IPS DF 4.7 (cell line): ENCODE measurements around the gene TNNT3.
"Not testable (repeated sequence)": the region's sequence is repeated elsewhere in the genome, so short reads cannot be mapped to it uniquely, and the experiment has no call there.

Experiments used
- DNase-seq: peaks from one replicate; pipeline ENCODE4 v3.0.0-alpha.2; 2013; ENCODE audit warnings: low spot score; ENCODE audit errors: extremely low read depth

The TNNT3 gene

DNA sequence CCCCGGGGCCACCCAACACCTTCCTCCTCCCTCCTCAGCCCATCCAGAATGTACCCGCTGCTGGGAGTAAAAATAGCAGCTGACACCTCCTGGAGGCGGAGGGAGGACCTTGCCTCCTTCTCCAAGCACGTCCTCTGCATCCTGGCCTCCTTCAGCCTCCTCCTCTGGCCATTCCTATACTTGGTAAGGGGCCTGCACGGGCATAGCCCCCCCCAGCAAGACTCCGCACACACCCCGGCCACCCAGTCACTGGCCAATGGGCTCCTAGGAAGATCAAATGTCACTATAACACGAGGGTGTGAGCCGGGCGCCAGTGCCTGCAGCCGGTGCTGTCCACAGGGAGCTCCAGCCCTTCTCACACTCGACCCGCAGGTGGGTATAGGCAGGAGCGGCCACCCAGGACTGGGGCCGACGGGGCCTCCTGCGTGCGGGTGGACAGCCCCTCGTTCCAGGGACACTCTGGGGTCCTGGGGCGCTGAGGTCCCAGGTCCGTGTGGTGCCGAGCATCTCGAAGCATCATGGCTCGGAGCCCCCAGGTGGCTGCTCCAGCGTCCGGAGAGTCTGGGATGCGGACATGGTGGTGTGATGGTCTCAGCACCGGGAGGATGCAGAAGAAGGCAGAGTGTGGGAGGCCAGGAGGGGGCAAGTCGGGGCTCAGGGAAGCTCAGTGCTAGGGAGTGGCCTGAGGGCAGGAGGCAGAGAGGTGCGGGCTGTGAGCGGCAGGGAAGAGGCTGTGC, at the start of gene TNNT3:
TSS of gene TNNT3 (plus strand) at position 313 of the 737 bp plus-strand sequence. CDS start 3,172 bp downstream, outside the sequence.
- no peak for DNase-seq

DNA sequence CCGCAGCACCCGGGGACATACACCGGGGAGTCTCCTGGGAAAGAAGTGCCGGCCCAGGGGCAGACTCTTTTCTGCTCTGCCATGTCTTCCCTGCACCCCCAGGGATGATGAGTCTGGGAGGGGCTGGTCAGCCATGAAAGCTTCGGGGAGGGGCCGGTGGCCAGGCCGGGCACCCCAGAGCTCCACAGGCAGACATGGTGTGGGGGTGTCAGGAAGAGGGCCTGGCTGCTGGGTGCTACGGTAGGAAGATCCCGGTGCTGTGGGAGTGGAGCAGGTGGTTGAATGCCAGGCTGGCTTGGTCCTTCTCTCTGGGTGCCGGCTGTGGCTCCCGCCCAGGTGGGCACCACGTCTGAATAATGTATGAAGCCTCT, 49.2 kb upstream of the TNNT3 start:
- DNase-seq, result no peak

DNA sequence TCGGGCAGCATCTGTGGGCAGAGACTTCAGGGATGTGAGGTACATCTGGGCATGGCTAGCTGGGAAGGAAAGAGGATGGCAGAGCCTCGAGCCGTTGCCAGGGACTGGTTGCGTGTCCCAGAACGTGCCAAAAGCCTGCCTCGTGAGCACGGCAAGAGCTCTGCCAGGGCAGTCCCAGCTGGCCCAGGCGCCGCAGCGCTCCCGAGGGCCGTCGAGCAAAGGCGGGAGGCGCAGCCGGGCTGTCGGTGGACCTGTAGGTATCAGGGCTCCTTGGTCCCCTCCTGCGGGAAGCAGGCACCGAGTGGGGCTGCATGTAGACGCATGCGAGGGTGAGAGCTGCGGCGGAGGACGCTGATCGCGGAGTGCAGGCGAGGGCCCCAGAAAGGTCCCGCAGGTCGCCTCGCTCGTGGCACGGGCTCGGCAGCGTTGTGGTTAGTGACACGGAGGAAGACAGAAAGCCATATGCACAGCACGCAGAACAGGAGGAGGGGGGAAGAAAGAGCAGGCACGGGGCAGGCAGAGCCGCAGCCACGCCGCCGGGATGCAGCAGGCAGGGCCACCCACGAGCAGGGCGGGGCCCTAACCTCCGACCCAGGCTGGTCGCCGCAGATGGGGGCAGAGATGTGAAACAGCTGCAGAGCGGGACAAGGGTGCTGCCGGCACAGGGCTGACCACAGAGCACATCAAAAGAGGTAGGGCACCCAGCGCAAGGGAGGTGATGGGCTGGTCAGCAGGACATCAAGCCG, 48.6 kb upstream of the TNNT3 start:
- DNase-seq, result no peak

DNA sequence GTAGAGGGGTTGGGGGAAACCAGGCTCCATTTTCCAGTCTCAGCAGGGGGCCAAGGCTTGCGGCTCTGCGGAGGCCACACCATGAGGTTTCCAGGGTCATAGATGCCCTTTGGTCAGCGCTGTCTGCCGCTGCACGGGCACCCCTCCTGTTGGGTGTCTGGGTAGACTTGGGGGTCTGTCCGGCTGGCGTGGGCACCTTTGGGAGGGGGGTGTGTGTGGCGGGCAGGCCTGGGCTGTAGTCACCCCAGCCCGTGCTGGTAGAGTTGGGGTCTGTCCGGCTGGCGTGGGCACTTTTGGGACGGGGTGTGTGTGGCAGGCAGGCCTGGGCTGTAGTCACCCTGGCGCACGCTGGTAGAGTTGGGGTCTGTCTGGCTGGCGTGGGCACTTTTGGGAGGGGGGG, 48.0 kb upstream of the TNNT3 start:
- no peak for DNase-seq

DNA sequence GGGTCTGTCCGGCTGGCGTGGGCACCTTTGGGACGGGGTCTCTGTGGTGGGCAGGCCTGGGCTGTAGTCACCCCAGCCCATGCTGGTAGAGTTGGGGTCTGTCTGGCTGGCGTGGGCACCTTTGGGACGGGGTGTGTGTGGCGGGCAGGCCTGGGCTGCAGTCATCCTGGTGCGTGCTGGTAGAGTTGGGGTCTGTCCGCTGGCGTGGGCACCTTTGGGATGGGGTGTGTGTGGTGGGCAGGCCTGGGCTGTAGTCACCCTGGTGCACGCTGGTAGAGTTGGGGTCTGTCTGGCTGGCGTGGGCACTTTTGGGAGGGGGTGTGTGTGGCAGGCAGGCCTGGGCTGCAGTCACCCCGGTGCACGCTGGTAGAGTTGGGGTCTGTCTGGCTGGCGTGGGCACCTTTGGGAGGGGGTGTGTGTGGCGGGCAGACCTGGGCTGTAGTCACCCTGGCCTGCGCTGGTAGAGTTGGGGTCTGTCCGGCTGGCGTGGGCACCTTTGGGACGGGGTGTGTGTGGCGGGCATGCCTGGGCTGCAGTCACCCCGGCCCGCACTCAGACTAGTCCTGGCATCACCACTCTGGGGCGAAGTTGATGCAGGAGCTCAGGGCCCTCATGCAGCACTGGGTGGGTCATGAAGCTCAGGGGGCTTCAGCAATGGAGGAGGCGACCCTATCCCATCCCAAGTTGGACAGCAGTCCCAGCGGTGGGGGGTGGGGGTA, 47.1 kb upstream of the TNNT3 start:
- DNase-seq, result no peak

DNA sequence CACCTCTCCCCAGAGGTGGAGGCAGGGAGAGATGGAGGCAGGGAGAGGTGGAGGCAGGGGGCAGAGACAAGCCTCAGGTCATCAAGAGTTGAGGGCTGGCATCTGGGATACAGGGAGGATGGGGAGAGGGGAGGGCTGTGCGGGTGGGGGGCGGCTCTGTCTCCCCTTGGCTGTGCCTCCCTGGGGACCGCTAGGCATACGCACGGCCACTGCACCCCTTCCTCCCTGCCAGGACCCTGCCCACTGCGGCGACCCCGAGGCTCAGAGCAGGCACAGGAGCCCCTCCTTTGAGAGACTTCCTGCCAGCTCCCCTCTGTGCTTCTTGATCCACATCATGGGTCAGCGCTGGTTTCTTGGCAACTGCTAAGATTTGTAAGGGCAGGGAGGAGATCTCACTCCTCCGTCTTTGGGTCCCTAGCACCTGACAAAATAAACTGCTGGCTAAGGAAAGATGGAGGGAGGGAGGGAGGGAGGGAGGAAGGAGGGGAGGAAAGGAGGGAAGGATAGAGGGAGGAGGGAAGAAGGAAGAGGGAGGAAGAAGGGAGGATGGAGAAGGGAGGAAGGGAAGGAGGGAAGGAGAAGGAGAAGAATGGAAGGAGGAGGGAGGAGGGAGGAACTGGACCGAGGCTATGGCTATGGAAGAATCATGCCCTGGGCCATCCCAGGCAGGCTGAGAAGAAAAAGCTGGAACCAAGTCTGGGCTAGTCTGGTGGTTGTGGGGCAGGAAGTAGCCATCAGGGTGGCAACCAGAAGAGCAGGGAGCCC, 46.3 kb upstream of the TNNT3 start:
- DNase-seq, result no peak

DNA sequence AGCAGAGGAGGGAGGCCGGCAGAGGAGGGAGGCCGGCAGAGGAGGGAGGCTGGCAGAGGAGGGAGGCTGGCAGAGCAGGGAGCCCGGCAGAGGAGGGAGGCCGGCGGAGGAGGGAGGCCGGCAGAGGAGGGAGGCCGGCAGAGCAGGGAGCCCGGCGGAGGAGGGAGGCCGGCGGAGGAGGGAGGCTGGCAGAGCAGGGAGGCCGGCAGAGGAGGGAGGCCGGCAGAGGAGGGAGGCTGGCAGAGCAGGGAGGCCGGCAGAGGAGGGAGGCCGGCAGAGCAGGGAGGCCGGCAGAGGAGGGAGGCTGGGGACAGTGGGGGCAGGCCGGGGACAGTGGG, 45.7 kb upstream of the TNNT3 start:
- not testable (repeated sequence) for DNase-seq

DNA sequence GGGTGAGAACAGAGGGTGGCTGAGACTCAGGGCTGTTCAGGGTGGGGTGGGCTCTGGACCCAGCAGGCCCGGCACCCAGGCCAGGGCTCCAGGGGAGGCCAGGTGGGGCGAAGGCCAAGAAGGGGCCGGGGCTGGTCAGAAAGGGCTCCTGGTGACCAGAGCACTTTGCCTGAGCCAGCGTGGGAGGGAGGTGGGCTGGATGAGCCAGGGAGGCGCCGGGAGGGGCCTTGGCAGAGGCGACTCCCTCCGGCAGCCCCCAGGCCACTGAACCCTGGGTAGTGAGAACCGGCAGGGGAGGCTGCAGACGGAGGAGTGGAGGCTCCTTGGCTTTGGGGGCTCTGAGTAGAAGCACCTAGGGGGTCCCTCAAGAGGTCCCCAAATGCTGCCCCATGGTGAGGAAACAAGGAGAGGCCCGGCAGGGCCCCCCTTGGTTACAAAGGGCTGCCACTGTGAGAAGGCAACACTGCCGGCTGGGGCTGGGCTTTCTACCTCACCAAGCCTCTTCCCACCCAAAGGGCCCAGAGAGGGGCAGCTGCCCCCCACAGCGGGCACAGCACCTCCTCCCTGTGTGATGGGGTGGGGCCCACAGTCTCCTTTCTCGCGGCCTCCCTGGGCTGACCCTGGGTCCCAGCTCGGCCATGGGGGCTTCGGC, 44.9 kb upstream of the TNNT3 start:
- DNase-seq, result not testable (repeated sequence)

DNA sequence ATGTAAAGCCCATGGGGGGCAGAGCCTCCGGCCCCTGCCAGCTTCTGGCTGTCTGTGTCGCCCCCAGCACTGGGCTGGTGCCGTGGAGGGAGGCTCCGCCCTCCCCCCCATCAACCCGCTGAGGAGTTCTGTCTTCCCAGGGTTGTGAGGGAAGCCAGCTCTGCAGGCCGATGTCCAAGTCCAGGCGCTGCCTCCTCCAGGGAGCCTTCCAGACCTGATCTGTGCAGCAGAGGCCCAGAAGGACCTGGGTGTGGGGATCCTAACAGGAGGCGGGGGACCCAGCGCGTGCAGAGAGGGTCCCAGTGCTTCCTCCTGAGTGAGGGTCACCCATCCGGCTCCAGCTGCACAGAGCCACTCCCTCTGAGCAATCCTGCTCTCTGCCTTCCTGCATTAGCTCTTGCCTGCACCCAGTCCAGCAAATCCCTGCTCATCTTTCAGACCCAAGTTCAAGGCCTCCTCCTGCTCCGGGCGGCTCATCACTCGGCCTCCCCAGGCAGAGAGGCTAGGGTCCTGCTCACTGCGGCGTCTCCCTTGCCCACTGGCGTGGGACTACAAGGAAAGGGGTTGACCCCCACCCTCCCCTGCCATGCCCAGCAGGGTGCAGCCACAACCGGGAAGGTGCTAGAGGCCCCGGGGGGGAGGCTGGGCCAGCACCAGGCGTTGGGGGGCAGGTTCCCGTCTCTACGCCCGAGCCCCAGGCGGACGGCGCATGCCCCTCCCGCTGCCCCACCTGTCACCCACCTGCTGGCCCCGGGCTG, 44.2 kb upstream of the TNNT3 start:
- DNase-seq, result no peak

DNA sequence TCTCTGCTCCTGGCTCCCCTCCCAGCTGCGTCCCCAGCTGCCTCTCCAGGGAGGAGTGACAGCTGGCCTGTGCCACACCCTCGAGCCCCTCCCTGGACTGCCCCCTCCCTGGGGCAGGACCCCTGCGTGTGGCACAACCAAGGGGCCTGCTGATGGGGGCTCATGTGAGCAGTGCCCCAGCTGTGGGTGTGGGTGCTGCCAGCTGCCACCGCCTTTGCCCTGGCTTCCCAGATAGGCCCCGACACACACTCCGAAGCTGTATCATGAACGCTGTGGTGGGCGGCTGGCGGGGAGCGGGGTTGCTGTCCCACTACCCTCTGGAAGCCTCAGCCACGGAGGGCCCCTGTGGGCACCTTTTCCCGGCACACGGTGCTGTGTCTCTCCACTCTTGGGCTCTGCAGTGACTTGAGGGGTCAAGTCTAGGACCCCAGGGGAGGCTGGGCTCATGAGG, 43.6 kb upstream of the TNNT3 start:
- DNase-seq, result not testable (repeated sequence)

DNA sequence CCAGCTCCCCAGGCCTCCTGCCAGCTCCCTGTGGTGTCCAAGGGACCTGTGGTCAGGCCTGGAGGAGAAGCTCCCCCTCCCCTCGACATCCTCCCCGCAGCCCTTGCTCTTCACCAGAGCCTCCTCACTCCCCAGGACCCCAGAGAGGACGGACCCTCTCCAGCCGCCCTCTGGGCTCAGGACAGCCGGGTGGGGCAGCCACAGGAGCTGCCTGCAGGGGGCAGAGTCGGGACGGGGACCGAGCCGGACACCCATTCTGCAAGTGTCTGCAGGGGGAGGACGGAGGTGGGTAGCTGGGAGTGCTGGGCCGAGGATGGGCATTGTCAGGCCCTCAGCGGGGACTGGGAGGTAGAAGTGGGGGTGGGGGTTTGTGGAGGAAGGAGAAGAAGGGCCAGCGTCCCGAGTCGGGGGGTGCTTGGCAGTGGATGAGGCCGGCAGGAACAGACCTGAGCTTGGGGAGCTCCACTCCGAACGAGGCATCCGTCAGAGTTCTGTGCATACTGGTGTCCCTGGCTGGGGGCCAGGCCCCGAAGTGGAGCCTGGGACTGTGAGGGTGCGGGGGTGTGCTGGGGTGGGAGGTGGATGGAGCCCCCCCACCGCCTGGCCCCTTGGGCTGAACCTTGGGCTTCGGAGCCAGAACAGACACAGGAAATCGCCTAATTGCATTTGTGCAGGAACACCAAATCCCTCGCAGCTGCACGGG, 43.0 kb upstream of the TNNT3 start:
- no peak for DNase-seq

DNA sequence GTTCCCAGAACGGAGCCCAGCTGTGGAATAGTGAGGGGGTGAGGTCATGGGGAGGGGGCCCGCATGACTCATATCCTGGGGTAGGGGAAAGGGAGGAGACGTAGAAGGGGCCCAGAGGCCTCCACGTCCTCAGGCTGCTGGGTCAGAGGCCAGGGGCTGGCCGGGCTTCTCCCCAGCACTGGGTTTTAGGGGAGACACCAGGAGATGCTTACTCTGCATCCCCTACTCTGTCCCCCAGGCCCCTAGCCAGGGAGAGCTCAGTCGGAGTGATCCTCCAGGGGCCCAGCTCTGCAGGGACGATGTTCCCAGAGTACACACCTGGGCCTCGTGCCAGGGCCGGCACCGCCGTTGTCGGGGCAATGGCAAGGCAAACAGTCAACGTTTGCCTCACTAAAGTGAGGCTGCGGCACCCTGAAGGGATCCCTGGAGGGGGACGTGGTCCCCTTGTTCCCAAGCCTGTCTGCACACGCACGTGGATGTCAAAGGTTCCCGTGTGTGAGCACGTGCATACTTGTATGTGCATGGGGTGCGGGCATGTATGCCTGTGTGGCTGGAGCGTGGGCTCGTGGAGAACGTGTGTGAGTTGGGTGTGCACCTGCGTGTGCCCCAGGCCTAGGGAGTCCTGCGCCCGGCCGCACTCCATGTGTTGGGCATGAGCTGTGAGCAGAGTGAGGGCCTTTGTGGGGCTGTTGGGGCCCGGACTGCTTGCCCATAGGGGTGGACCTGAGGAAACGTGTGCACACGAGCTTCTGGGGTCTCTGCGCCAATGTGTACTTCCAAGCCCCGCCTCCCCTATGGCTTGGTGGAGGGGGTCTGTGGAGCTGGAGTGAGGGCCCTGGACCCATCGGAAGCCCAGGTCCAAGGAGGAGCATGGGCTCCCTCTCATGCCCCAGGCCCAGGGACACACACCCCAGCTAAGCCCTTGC, 42.0 kb upstream of the TNNT3 start:
- DNase-seq, result no peak

DNA sequence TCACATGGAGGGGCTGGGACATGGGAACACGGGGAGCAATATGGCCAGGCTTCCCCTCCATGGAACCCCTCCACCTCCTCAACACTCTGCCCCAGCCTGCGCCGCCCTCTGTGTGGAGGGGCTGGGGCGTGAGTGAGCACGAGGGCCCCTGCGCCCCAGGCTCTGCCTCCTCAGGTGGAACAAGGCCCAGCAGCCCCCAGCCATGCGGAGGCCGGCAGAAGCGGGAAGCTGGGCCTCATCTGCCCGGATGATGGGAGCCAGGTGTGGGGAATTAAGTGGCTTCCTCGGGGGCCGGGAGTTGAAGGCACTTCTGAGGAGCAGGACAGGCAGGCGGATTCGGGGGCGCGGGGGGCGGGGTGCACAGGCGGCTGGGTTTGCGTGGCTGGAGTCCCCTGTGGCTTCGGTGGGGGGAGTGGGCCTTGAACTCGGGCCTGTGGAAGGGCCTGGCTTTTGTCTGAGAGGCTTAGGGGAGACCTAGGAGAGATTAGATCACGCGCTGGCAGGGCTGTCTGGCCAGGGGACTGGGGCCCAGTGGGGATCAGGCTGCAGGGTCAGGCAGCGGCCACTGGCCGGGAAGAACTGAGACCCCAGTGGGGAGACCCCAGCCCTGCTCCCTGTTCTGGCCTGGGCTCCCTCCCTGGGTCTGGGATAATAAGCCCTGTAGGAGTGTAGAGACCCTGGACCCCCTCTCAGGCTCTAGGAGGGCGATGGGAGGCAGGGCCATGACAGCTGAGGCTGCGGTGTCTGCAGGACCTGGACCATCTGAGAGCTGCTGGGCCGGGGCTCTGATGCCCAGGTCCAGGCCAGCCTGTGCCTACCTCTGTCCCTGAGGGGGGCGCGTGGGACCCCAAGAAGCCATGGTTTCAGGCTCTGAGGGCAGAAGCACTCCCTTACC, 41.1 kb upstream of the TNNT3 start:
- no peak for DNase-seq

DNA sequence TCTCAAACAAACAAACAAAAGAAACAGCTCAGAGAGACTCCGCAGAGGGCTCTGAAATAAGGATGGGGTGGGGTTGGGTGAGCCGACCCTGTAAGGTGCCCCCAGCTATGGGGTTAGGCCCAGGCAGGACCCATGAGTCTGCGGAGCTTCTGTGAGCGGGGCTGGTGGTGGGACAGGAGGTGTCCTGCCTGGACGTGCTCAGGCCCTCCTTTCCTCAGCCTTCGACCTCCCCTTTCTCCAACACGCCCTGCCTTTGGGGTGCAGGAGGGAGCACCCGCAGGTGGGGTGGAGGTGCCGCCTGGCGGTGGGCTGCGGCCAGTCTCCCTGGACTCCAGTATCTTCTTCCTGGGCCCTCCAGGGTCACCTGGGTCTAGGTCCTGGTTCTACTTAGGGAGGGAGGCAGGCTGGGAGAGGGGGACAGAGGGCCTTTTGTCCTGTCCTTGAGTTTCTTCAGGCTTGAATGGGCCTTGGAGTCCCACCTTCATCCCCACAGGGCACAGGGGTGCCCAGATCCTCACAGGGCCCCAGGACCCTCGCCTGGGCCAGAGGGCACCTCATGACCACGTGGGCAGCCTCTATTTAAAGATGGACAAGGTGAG, 40.1 kb upstream of the TNNT3 start:
- no peak for DNase-seq

DNA sequence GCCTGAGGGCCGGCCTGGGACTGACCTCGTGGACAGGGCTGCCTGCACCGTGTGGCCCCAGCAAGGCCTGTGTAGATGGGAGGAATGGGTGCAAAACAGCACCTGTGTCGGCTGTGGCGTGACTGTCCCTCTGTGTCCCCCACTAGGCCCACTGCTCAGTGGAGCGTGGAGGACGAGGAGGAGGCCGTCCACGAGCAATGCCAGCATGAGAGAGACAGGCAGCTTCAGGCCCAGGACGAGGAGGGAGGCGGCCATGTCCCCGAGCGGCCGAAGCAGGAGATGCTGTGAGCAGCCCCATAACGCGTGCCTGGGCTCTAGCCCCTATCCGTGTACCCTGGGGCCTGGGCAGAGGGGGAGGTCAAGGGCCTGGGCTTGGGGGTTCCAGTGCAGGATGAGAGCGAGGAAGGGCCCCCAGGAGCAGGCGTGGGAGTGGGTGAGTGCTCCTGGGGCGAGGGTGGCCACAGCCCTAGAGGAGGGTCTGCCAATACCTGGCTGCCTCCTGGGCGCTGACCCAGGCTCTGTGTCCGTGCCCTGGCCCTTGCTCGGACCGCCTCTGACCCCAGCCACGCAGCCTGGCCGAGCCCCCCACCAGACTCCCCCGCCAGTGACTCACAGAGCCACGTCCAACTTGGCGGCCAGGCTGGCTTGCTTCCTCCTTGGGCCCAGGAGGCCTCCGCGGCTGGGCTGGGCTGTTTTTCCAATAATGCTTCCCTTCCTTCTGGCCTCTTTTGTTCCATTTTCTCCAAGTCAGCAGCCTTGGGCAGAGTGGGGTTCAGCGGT, 39.4 kb upstream of the TNNT3 start:
- DNase-seq, result no peak

DNA sequence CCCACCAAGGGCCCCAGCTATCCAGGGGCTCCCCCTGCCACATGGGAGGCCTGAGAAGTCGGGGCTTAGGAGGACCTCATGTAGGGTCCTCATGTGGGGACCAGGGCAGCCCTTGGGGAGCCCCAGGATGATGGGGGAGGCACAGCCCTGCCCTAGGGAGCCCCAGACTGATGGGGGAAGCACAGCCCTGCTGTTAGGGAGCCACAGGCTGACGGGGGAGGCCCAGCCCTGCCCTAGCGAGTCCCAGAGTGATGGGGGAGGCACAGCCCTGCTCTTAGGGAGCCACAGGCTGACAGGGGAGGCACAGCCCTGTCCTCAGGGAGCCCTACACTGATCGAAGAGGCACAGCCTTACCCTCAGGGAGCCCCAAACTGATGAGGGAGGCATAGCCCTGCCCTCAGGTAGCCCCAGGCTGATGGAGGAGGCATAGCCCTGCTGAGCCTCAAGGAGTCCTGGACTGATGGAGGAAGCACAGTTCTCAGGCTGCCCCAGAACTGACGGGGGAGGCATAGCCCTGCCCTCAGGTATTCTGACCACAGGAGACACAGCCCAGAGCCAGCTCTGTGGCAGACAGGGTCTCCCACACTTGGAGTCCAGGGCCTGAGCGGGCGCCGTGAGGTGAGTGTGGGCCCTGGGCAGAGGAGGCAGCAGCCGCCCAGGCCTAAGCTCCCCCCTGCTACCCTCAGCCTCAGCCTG, 38.6 kb upstream of the TNNT3 start:
- DNase-seq, result no peak
